H9 (cell line): ENCODE data around the gene ARHGEF17. TPM values are rescaled to one million over a fixed set of nuclear protein-coding genes. Genes with fewer than 3 reads are reported as not detected.

ENCODE experiments used
- DNase-seq: peaks from one replicate; pipeline ENCODE4 v3.0.0-alpha.2; 2017
- H2AFZ ChIP-seq: one replicate; pipeline ENCODE4 v1.6.1; 2013; ENCODE audit warnings: mild to moderate bottlenecking, low read length, control low read depth, moderate library complexity
- H2AK5ac ChIP-seq: 2 replicates; pipeline ENCODE4 v1.6.1; 2013; ENCODE audit warnings: low read length, control low read depth, mixed read lengths; ENCODE audit not compliant: insufficient read length
- H2BK120ac ChIP-seq: one replicate; pipeline ENCODE4 v1.6.1; 2013; ENCODE audit warnings: low read depth, mild to moderate bottlenecking, low read length, control low read depth, inconsistent platforms; ENCODE audit not compliant: poor library complexity, severe bottlenecking
- H2BK12ac ChIP-seq: 2 replicates; pipeline ENCODE4 v1.6.1; 2013; ENCODE audit warnings: low read length, control low read depth, mixed read lengths, low read depth; ENCODE audit not compliant: insufficient read length
- H2BK15ac ChIP-seq: 2 replicates; pipeline ENCODE4 v1.6.1; 2013; ENCODE audit warnings: low read depth, low read length, control low read depth
- H2BK20ac ChIP-seq: one replicate; pipeline ENCODE4 v1.6.1; 2013; ENCODE audit warnings: low read depth, mild to moderate bottlenecking, low read length, control low read depth, inconsistent platforms; ENCODE audit not compliant: poor library complexity, severe bottlenecking
- H2BK5ac ChIP-seq: 2 replicates; pipeline ENCODE4 v1.6.1; 2013; ENCODE audit warnings: low read length, control low read depth, mixed read lengths; ENCODE audit not compliant: insufficient read length
- H3K14ac ChIP-seq: 2 replicates; pipeline ENCODE4 v1.6.1; 2013; ENCODE audit warnings: low read length, control low read depth; ENCODE audit not compliant: insufficient read depth
- H3K18ac ChIP-seq: 2 replicates; pipeline ENCODE4 v1.6.1; 2013; ENCODE audit warnings: low read depth, mild to moderate bottlenecking, mixed read lengths, low read length, control low read depth; ENCODE audit not compliant: insufficient read length
- H3K23ac ChIP-seq: 2 replicates; pipeline ENCODE4 v1.6.1; 2013; ENCODE audit warnings: low read length, control low read depth, mixed read lengths, low read depth; ENCODE audit not compliant: insufficient read length
- H3K23me2 ChIP-seq: 2 replicates; pipeline ENCODE4 v1.6.1; 2013; ENCODE audit warnings: low read depth, mild to moderate bottlenecking, mixed read lengths, low read length, control low read depth; ENCODE audit not compliant: insufficient read length, poor library complexity, severe bottlenecking
- H3K27ac ChIP-seq: 2 replicates; pipeline ENCODE4 v1.5.1; 2013; ENCODE audit warnings: low read length, control low read depth, mixed read lengths, low read depth; ENCODE audit not compliant: insufficient read length
- H3K27me3 ChIP-seq: 2 replicates; pipeline ENCODE4 v1.6.1; 2013; ENCODE audit warnings: low read length, control low read depth, inconsistent platforms; ENCODE audit not compliant: insufficient read depth
- H3K4ac ChIP-seq: 2 replicates; pipeline ENCODE4 v1.6.1; 2013; ENCODE audit warnings: low read depth, mild to moderate bottlenecking, control low read depth, inconsistent platforms, low read length, moderate library complexity
- H3K4me1 ChIP-seq: 2 replicates; pipeline ENCODE4 v1.6.1; 2013; ENCODE audit warnings: low read length, control low read depth, inconsistent platforms; ENCODE audit not compliant: insufficient read depth
- H3K4me2 ChIP-seq: 2 replicates; pipeline ENCODE4 v1.6.1; 2013; ENCODE audit warnings: low read length, control low read depth, mixed read lengths; ENCODE audit not compliant: insufficient read length, insufficient read depth
- H3K56ac ChIP-seq: 2 replicates; pipeline ENCODE4 v1.6.1; 2013; ENCODE audit warnings: low read depth, mild to moderate bottlenecking, mixed read lengths, low read length, control low read depth; ENCODE audit not compliant: insufficient read length
- H3K79me1 ChIP-seq: 2 replicates; pipeline ENCODE4 v1.6.1; 2013; ENCODE audit warnings: low read depth, mild to moderate bottlenecking, moderate library complexity, low read length, control low read depth, inconsistent platforms; ENCODE audit not compliant: insufficient read depth, poor library complexity, severe bottlenecking
- H3K79me2 ChIP-seq: 2 replicates; pipeline ENCODE4 v1.6.1; 2013; ENCODE audit warnings: low read length, control low read depth, inconsistent platforms; ENCODE audit not compliant: insufficient read depth
- H3K9ac ChIP-seq: 2 replicates; pipeline ENCODE4 v1.6.1; 2013; ENCODE audit warnings: low read length, control low read depth, mixed read lengths; ENCODE audit not compliant: insufficient read length; ENCODE audit errors: extremely low read depth
- H3K9me3 ChIP-seq: one replicate; pipeline ENCODE4 v1.6.1; 2013; ENCODE audit warnings: low read depth, low read length, inconsistent platforms; ENCODE audit not compliant: control insufficient read depth
- H3T11ph ChIP-seq: one replicate; pipeline ENCODE4 v1.6.1; 2013; ENCODE audit warnings: mild to moderate bottlenecking, low read length, control low read depth, inconsistent platforms
- H4K20me1 ChIP-seq: one replicate; pipeline ENCODE4 v1.6.1; 2013; ENCODE audit not compliant: control insufficient read depth, insufficient read length, insufficient read depth
- H4K5ac ChIP-seq: 2 replicates; pipeline ENCODE4 v1.6.1; 2013; ENCODE audit warnings: low read depth, mild to moderate bottlenecking, mixed read lengths, low read length, control low read depth; ENCODE audit not compliant: insufficient read length
- H4K8ac ChIP-seq: replicated peaks from 2 replicates; pipeline ENCODE4 v1.6.1; 2013; ENCODE audit warnings: low read length, control low read depth, mixed read lengths, low read depth; ENCODE audit not compliant: insufficient read length
- H4K91ac ChIP-seq: 2 replicates; pipeline ENCODE4 v1.6.1; 2013; ENCODE audit warnings: low read depth, mild to moderate bottlenecking, moderate library complexity, mixed read lengths, low read length, control low read depth; ENCODE audit not compliant: insufficient read length
- H3K27ac Mint-ChIP-seq, 3 experiments: 2 replicates in 2 of 3; 3 replicates in 1 of 3; pipeline ENCODE4 v1.8.0; 2020 to 2021; ENCODE audit warnings: mixed read lengths in 3 of 3, mild to moderate bottlenecking in 1 of 3, moderate library complexity in 1 of 3
- H3K27me3 Mint-ChIP-seq: 2 replicates; pipeline ENCODE4 v1.8.0; 2021; ENCODE audit warnings: low read depth, mild to moderate bottlenecking, moderate library complexity, mixed read lengths
- H3K36me3 Mint-ChIP-seq, 3 experiments: 2 replicates in 2 of 3; 3 replicates in 1 of 3; pipeline ENCODE4 v1.8.0; 2020 to 2021; ENCODE audit warnings: low read depth in 3 of 3, mixed read lengths in 3 of 3; ENCODE audit not compliant: insufficient read depth in 1 of 3
- H3K4me1 Mint-ChIP-seq, 2 experiments: 2 replicates each; pipeline ENCODE4 v1.8.0; 2020; ENCODE audit warnings: mixed read lengths in 2 of 2
- H3K4me3 Mint-ChIP-seq, 2 experiments: 2 replicates in 1 of 2; 3 replicates in 1 of 2; pipeline ENCODE4 v1.8.0; 2020 to 2021; ENCODE audit warnings: mild to moderate bottlenecking in 2 of 2, mixed read lengths in 2 of 2, moderate library complexity in 1 of 2
- H3K9me3 Mint-ChIP-seq, 2 experiments: 2 replicates in 1 of 2; 3 replicates in 1 of 2; pipeline ENCODE4 v1.8.0; 2020; ENCODE audit warnings: mild to moderate bottlenecking in 2 of 2, mixed read lengths in 2 of 2, moderate library complexity in 1 of 2
- WGBS: extraction: QIAGEN DNeasy Blood & Tissue Kit; methylation state at CpG from one replicate; pipeline ENCODE4 v1.1.7; 2013; ENCODE audit warnings: missing lambda C conversion rate, low lambda C conversion rate, mixed read lengths; ENCODE audit not compliant: insufficient read length; ENCODE audit errors: extremely low coverage; 5-methylcytosine and 5-hydroxymethylcytosine counted together
- total RNA-seq: library from RNA; stranded (reverse); gene quantifications from 2 replicates; pipeline ENCODE4 v1.2.1, GENCODE V29; 2021
- TF ChIP-seq, protein P1 (sequence below): fragments of 200-600 bp; sonication (generic); conservative IDR thresholded peaks from 3 replicates; pipeline ENCODE4 v1.8.0; 2021; ENCODE audit warnings: antibody characterized with exemption, mild to moderate bottlenecking

Gene ARHGEF17
- total RNA-seq, 1 experiment from 2014 or later = 7.4 TPM

DNA sequence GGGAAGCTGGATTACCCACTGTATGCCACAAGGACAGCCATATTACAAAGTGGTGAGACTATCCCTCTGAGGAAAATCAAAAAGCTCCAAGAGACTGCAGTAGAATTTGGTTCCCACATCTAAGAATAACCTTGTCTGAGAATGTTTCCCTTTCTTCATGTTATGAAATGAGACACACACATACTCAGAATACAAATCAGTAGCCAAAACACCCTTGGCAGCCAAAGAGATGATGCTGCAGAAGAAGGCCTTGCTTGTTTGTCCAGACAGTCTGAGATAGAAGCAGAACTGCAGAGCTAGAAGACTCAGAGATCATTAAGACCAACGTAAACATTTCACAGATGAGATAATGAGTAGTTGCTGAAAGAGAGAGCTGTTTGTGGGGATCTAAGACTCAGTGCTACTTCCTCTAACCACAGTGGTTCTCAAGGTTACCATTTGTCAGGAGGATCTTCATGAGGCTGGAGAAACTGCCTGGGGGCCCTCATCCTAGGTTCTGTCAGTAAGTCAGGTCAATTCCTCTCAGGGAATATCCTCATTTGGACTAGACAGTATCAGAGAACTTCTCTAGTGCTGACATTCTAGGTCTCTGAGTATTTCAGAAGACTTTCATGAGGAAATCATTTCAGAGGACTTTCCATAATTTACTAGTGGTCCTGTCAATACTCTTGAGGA, 107.0 kb downstream of the ARHGEF17 start:
- Histone ChIP-seq H3K79me2 (no peaks in the 10 kb centered on the region), H3K27ac (no peak overlapping the region), H4K8ac (no peak overlapping the region), H4K5ac (no peak overlapping the region), H3K4ac (no peak overlapping the region), H2AK5ac (no peak overlapping the region), H3K4me2 (no peak overlapping the region), H4K91ac (no peak overlapping the region), H3K56ac (no peak overlapping the region), H3K4me1 (no peaks in the 10 kb centered on the region), H3K9me3 (no peaks in the 10 kb centered on the region), H2BK5ac (no peak overlapping the region), H3K14ac (no peak overlapping the region), H3T11ph (no peak overlapping the region), H2BK20ac (no peak overlapping the region), H3K79me1 (no peaks in the 10 kb centered on the region), H2BK15ac (no peak overlapping the region), H3K23ac (no peak overlapping the region), H2AFZ (no peak overlapping the region), H4K20me1 (no peaks in the 10 kb centered on the region), H3K9ac (no peak overlapping the region), H2BK120ac (no peak overlapping the region), H2BK12ac (no peak overlapping the region), H3K27me3 (no peaks in the 10 kb centered on the region), H3K18ac (no peak overlapping the region), H3K23me2 (no peaks in the 10 kb centered on the region)
- TF ChIP-seq, protein P1, sequence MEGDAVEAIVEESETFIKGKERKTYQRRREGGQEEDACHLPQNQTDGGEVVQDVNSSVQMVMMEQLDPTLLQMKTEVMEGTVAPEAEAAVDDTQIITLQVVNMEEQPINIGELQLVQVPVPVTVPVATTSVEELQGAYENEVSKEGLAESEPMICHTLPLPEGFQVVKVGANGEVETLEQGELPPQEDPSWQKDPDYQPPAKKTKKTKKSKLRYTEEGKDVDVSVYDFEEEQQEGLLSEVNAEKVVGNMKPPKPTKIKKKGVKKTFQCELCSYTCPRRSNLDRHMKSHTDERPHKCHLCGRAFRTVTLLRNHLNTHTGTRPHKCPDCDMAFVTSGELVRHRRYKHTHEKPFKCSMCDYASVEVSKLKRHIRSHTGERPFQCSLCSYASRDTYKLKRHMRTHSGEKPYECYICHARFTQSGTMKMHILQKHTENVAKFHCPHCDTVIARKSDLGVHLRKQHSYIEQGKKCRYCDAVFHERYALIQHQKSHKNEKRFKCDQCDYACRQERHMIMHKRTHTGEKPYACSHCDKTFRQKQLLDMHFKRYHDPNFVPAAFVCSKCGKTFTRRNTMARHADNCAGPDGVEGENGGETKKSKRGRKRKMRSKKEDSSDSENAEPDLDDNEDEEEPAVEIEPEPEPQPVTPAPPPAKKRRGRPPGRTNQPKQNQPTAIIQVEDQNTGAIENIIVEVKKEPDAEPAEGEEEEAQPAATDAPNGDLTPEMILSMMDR = no peak
- H3K27me3 Mint-ChIP-seq = no peaks in the 10 kb centered on the region
- WGBS = no CpG with 5 or more reads among the region's 1 CpG
- no peak overlapping the region for H3K4me3 Mint-ChIP-seq
- H3K36me3 Mint-ChIP-seq = peaks cover 10 to 21% (median 19%) of the 10 kb centered on the region in 3 experiments; a peak in 6 of 7 replicates
- H3K9me3 Mint-ChIP-seq = no peaks in the 10 kb centered on the region
- H3K27ac Mint-ChIP-seq = no peak overlapping the region
- DNase-seq = no peak
- H3K4me1 Mint-ChIP-seq = peaks cover 9 to 16% of the 10 kb centered on the region in 2 experiments; a peak in 3 of 4 replicates
